Measurements from ENCODE around the gene LDLRAD3. TPM values are rescaled to one million over a fixed set of nuclear protein-coding genes. Genes with fewer than 3 reads are reported as not detected.

The LDLRAD3 gene
- total RNA-seq, 1 donor from 2014 or later = 14.9 TPM

- Histone ChIP-seq H3K79me2 (ENCODE audit: insufficient read depth, low read length) (peaks cover 15% of the 10 kb centered on the region), H3K27ac (ENCODE audit: low read depth, low read length) (no peak overlapping the region), H3K9ac (ENCODE audit: low read length) (no peak overlapping the region), H3K27me3 (ENCODE audit: insufficient read depth, low read length) (no peaks in the 10 kb centered on the region), H3K9me3 (ENCODE audit: insufficient read depth, low read depth, low read length) (no peaks in the 10 kb centered on the region), H3K4me1 (ENCODE audit: insufficient read depth, low read length) (peaks cover 5% of the 10 kb centered on the region), H3K36me3 (ENCODE audit: insufficient read depth, low read length) (no peaks in the 10 kb centered on the region), H3K4me2 (ENCODE audit: low read length) (no peak overlapping the region), H4K20me1 (ENCODE audit: insufficient read depth, low read length) (no peaks in the 10 kb centered on the region), H3K4me3 (ENCODE audit: insufficient read depth, low read depth, low read length) (no peak overlapping the region), H2AFZ (ENCODE audit: low read depth, low read length) (no peak overlapping the region)
- Mint-ChIP-seq H3K36me3 (ENCODE audit: low read depth, unreplicated experiment) (no peaks in the 10 kb centered on the region), H3K4me3 (ENCODE audit: unreplicated experiment) (no peak overlapping the region), H3K9me3 (ENCODE audit: unreplicated experiment) (peaks cover 1% of the 10 kb centered on the region), H3K27ac (ENCODE audit: unreplicated experiment) (no peak overlapping the region), H3K4me1 (ENCODE audit: low read depth, unreplicated experiment) (peaks cover 22% of the 10 kb centered on the region), H3K27me3 (ENCODE audit: low read depth, unreplicated experiment) (no peaks in the 10 kb centered on the region)
- DNase-seq (ENCODE audit: low read depth) (no peak), FAIRE-seq (no peak)
- TF ChIP-seq CTCF (IDR thresholded peaks at IDR 0.05; ENCODE audit: insufficient read depth, low read depth, low read length) = no peak
- no peak for TF ChIP-seq EZH2 (IDR thresholded peaks at IDR 0.05; ENCODE audit: insufficient read depth, low read length)
Observed at GRCh38 chr11:36014898-36015665, 71.2 kb downstream of the LDLRAD3 start.

GRCh38 chr11:36015799-36016198, 71.9 kb downstream of the LDLRAD3 start:
- no peak for FAIRE-seq
- DNase-seq (ENCODE audit: low read depth) = no peak
- Histone ChIP-seq H3K79me2 (ENCODE audit: insufficient read depth, low read length) (peaks cover 11% of the 10 kb centered on the region), H3K4me3 (ENCODE audit: insufficient read depth, low read depth, low read length) (no peak overlapping the region), H3K27ac (ENCODE audit: low read depth, low read length) (no peak overlapping the region), H4K20me1 (ENCODE audit: insufficient read depth, low read length) (no peaks in the 10 kb centered on the region), H3K36me3 (ENCODE audit: insufficient read depth, low read length) (no peaks in the 10 kb centered on the region), H2AFZ (ENCODE audit: low read depth, low read length) (no peak overlapping the region), H3K9me3 (ENCODE audit: insufficient read depth, low read depth, low read length) (no peaks in the 10 kb centered on the region), H3K4me1 (ENCODE audit: insufficient read depth, low read length) (no peaks in the 10 kb centered on the region), H3K4me2 (ENCODE audit: low read length) (no peak overlapping the region), H3K9ac (ENCODE audit: low read length) (no peak overlapping the region), H3K27me3 (ENCODE audit: insufficient read depth, low read length) (no peaks in the 10 kb centered on the region)
- Mint-ChIP-seq H3K27me3 (ENCODE audit: low read depth, unreplicated experiment) (no peaks in the 10 kb centered on the region), H3K27ac (ENCODE audit: unreplicated experiment) (peak overlapping the region; percentile 51), H3K4me3 (ENCODE audit: unreplicated experiment) (no peak overlapping the region), H3K4me1 (ENCODE audit: low read depth, unreplicated experiment) (peaks cover 18% of the 10 kb centered on the region), H3K9me3 (ENCODE audit: unreplicated experiment) (peaks cover 1% of the 10 kb centered on the region), H3K36me3 (ENCODE audit: low read depth, unreplicated experiment) (no peaks in the 10 kb centered on the region)
- TF ChIP-seq CTCF (IDR thresholded peaks at IDR 0.05; ENCODE audit: insufficient read depth, low read depth, low read length) (no peak), EZH2 (IDR thresholded peaks at IDR 0.05; ENCODE audit: insufficient read depth, low read length) (no peak)

- Mint-ChIP-seq H3K36me3 (ENCODE audit: low read depth, unreplicated experiment) (no peaks in the 10 kb centered on the region), H3K4me3 (ENCODE audit: unreplicated experiment) (no peak overlapping the region), H3K4me1 (ENCODE audit: low read depth, unreplicated experiment) (peaks cover 18% of the 10 kb centered on the region), H3K27ac (ENCODE audit: unreplicated experiment) (no peak overlapping the region), H3K27me3 (ENCODE audit: low read depth, unreplicated experiment) (no peaks in the 10 kb centered on the region), H3K9me3 (ENCODE audit: unreplicated experiment) (peaks cover 1% of the 10 kb centered on the region)
- Histone ChIP-seq H3K27ac (ENCODE audit: low read depth, low read length) (no peak overlapping the region), H2AFZ (ENCODE audit: low read depth, low read length) (no peak overlapping the region), H3K9ac (ENCODE audit: low read length) (no peak overlapping the region), H3K4me1 (ENCODE audit: insufficient read depth, low read length) (no peaks in the 10 kb centered on the region), H3K27me3 (ENCODE audit: insufficient read depth, low read length) (no peaks in the 10 kb centered on the region), H3K4me2 (ENCODE audit: low read length) (no peak overlapping the region), H3K4me3 (ENCODE audit: insufficient read depth, low read depth, low read length) (no peak overlapping the region), H3K79me2 (ENCODE audit: insufficient read depth, low read length) (peaks cover 11% of the 10 kb centered on the region), H3K36me3 (ENCODE audit: insufficient read depth, low read length) (no peaks in the 10 kb centered on the region), H3K9me3 (ENCODE audit: insufficient read depth, low read depth, low read length) (no peaks in the 10 kb centered on the region), H4K20me1 (ENCODE audit: insufficient read depth, low read length) (no peaks in the 10 kb centered on the region)
- no peak for TF ChIP-seq EZH2 (IDR thresholded peaks at IDR 0.05; ENCODE audit: insufficient read depth, low read length)
- DNase-seq (ENCODE audit: low read depth) = no peak
- FAIRE-seq = no peak
Observed at GRCh38 chr11:36016263-36016662, 72.4 kb downstream of the LDLRAD3 start.
